SK-N-SH treated with all-trans-retinoic acid at 6 μM for 48 hours (cell line): ENCODE results near the gene C18orf63.

ENCODE experiments used
- ARNTL ChIP-seq: fragments of 450-650 bp; formaldehyde crosslinking; IDR thresholded peaks from 2 replicates; pipeline ENCODE4 v1.5.0; 2020; ENCODE audit warnings: low read depth, mild to moderate bottlenecking, moderate library complexity, borderline replicate concordance
- BACH2 ChIP-seq: fragments of 250-450 bp; sonication (Bioruptor Pico); IDR thresholded peaks from 2 replicates; pipeline ENCODE4 v1.9.0; 2021; ENCODE audit warnings: mild to moderate bottlenecking, borderline replicate concordance
- CSDC2 ChIP-seq: fragments of 250-450 bp; sonication (Bioruptor Pico); IDR thresholded peaks from 2 replicates; pipeline ENCODE4 v1.5.0; 2020; ENCODE audit warnings: mild to moderate bottlenecking, moderate library complexity
- ESRRG ChIP-seq: fragments of 250-450 bp; sonication (Bioruptor Pico); IDR thresholded peaks from 2 replicates; pipeline ENCODE4 v1.6.1; 2021; ENCODE audit warnings: mild to moderate bottlenecking
- ISL1 ChIP-seq: fragments of 250-450 bp; sonication (Bioruptor Pico); IDR thresholded peaks from 2 replicates; pipeline ENCODE4 v2.1.2; 2022; ENCODE audit warnings: mild to moderate bottlenecking, moderate library complexity
- PATZ1 ChIP-seq: fragments of 250-450 bp; sonication (Bioruptor Pico); IDR thresholded peaks from 2 replicates; pipeline ENCODE4 v1.8.0; 2020; ENCODE audit warnings: mild to moderate bottlenecking, moderate library complexity, borderline replicate concordance
- TCF4 ChIP-seq: fragments of 250-450 bp; sonication (Bioruptor Pico); IDR thresholded peaks from 2 replicates; pipeline ENCODE4 v1.8.0; 2021; ENCODE audit warnings: mild to moderate bottlenecking, moderate library complexity, borderline replicate concordance
- TOX ChIP-seq: fragments of 250-450 bp; sonication (Bioruptor Pico); IDR thresholded peaks from 2 replicates; pipeline ENCODE4 v1.8.0; 2021; ENCODE audit warnings: mild to moderate bottlenecking, moderate library complexity, borderline replicate concordance
- ZC3H10 ChIP-seq: fragments of 250-450 bp; sonication (Bioruptor Pico); IDR thresholded peaks from 2 replicates; pipeline ENCODE4 v1.5.1; 2021; ENCODE audit warnings: mild to moderate bottlenecking, moderate library complexity
- ZFP30 ChIP-seq: fragments of 450-650 bp; formaldehyde crosslinking; IDR thresholded peaks from 2 replicates; pipeline ENCODE4 v1.5.0; 2022; ENCODE audit warnings: mild to moderate bottlenecking, moderate library complexity
- ZNF565 ChIP-seq: fragments of 450-650 bp; formaldehyde crosslinking; conservative IDR thresholded peaks from 2 replicates; pipeline ENCODE4 v1.5.0; 2020; ENCODE audit warnings: low read depth, mild to moderate bottlenecking, moderate library complexity
- ZNF70 ChIP-seq: fragments of 450-650 bp; formaldehyde crosslinking; IDR thresholded peaks from 2 replicates; pipeline ENCODE4 v1.5.0; 2020; ENCODE audit warnings: mild to moderate bottlenecking, moderate library complexity

- TF ChIP-seq ZNF70, result no peak
- no peak for TF ChIP-seq ARNTL
- no peak for TF ChIP-seq ZC3H10 (CRISPR knock-in tag)
- no peak for TF ChIP-seq ZNF565 (CRISPR knock-in tag)
- no peak for TF ChIP-seq CSDC2 (CRISPR knock-in tag)
- TF ChIP-seq ESRRG, result no peak
- TF ChIP-seq PATZ1, result no peak
- no peak for TF ChIP-seq TOX (CRISPR knock-in tag)
- no peak for TF ChIP-seq ZFP30 (CRISPR knock-in tag)
- TF ChIP-seq BACH2 (CRISPR knock-in tag), result no peak
- no peak for TF ChIP-seq ISL1 (CRISPR knock-in tag)
- no peak for TF ChIP-seq TCF4 (CRISPR knock-in tag)
These were observed 32.9 kb downstream of the C18orf63 start for GRCh38 chr18:74348581-74348980.
